Upper lobe of left lung (tissue), 4 donors: ENCODE measurements around the gene RPRD1B.

Source experiments
- POLR2AphosphoS5 ChIP-seq, 2 donors: sonication (generic); formaldehyde crosslinking; IDR thresholded peaks; one replicate each; pipeline ENCODE4 v1.5.1; 2017; ENCODE audit warnings: antibody characterized with exemption in 2 of 2
- TF ChIP-seq, protein P1 (sequence below), 6 experiments: fragments of 450-650 bp in 4 of 6; fragments of 200-600 bp in 2 of 6; sonication (generic) in 2 of 6; IDR thresholded peaks; one replicate each; pipeline ENCODE4 v1.5.1; 2016 to 2019; ENCODE audit warnings: antibody characterized with exemption in 6 of 6

DNA sequence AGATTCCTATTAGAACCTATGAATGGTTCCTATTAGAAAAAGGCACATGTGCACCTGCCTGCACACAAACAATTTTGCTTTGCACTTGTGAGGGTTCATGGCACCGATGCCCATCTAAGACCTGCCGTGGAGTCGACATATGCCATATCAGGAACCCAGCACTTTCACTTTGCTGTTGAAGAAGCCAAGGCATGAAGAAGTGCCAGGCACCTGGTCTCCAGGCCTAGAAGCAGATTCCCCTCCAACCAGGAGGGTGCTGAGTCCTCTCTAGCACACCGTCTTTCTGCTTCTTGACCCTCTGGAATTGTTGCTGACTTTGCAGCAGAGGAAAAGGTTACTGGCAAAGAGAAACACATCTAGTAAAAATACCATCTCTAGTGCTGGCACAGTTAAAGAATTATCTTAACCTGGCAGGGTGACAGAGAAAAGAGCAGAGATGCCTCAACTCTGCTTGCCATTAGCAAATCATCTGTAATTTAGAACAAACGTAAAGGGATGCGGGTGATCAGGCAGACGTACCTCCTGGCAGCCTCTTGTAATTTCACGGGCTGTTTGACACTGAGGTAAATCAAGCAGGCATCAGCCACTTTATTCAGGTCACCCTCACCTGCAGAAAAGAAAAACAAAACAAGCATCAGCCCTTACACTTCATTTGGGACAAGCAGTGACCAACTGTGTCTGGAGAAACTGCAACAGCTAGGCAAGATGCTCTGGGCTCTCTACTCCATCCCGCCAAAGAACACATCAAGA, 37.5 kb upstream of the RPRD1B start:
- TF ChIP-seq, protein P1, sequence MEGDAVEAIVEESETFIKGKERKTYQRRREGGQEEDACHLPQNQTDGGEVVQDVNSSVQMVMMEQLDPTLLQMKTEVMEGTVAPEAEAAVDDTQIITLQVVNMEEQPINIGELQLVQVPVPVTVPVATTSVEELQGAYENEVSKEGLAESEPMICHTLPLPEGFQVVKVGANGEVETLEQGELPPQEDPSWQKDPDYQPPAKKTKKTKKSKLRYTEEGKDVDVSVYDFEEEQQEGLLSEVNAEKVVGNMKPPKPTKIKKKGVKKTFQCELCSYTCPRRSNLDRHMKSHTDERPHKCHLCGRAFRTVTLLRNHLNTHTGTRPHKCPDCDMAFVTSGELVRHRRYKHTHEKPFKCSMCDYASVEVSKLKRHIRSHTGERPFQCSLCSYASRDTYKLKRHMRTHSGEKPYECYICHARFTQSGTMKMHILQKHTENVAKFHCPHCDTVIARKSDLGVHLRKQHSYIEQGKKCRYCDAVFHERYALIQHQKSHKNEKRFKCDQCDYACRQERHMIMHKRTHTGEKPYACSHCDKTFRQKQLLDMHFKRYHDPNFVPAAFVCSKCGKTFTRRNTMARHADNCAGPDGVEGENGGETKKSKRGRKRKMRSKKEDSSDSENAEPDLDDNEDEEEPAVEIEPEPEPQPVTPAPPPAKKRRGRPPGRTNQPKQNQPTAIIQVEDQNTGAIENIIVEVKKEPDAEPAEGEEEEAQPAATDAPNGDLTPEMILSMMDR (IDR thresholded peaks at IDR 0.05), result no peak
- no peak for TF ChIP-seq POLR2AphosphoS5 (IDR thresholded peaks at IDR 0.05)
